CD1c-positive myeloid dendritic cell (primary cell): ENCODE data around the gene PAM.

Source experiments
- DNase-seq: peaks from one replicate; pipeline ENCODE4 v3.0.0-alpha.2; 2016; ENCODE audit errors: extremely low spot score

Gene PAM

GRCh38 chr5:102813740-102814139 is 58.6 kb downstream of the PAM start:
- DNase-seq: no peak

GRCh38 chr5:102815084-102815483 is 60.0 kb downstream of the PAM start:
- DNase-seq: peak; percentile 6

- peak; percentile 41 for DNase-seq
Measured at GRCh38 chr5:102815540-102816332, 60.6 kb downstream of the PAM start.

- DNase-seq: no peak
Measured at GRCh38 chr5:102818345-102818744, 63.2 kb downstream of the PAM start.

GRCh38 chr5:102818934-102819333 is 63.8 kb downstream of the PAM start:
- no peak for DNase-seq

GRCh38 chr5:102819634-102820033 is 64.5 kb downstream of the PAM start:
- DNase-seq: no peak

- DNase-seq: no peak
Measured at GRCh38 chr5:102823441-102823874, 68.4 kb downstream of the PAM start.

GRCh38 chr5:102826629-102827028 is 71.5 kb downstream of the PAM start:
- DNase-seq: no peak

- no peak for DNase-seq
Measured at GRCh38 chr5:102830241-102830640, 75.1 kb downstream of the PAM start.

- no peak for DNase-seq
Measured at GRCh38 chr5:102832445-102832844, 77.3 kb downstream of the PAM start.

- DNase-seq: no peak
Measured at GRCh38 chr5:102833146-102833545, 78.0 kb downstream of the PAM start.

GRCh38 chr5:102834438-102834964 is 79.4 kb downstream of the PAM start:
- DNase-seq: no peak

GRCh38 chr5:102835717-102836116 is 80.6 kb downstream of the PAM start:
- DNase-seq: no peak

GRCh38 chr5:102841021-102841420 is 85.9 kb downstream of the PAM start:
- DNase-seq: no peak

- no peak for DNase-seq
Measured at GRCh38 chr5:102843997-102844396, 88.9 kb downstream of the PAM start.

GRCh38 chr5:102845041-102845440 is 89.9 kb downstream of the PAM start:
- no peak for DNase-seq

- DNase-seq: no peak
Measured at GRCh38 chr5:102850503-102850902, 95.4 kb downstream of the PAM start.

GRCh38 chr5:102853680-102854079 is 98.6 kb downstream of the PAM start:
- DNase-seq: no peak

- DNase-seq: peak; percentile 52
Measured at GRCh38 chr5:102855681-102856388, 100.7 kb downstream of the PAM start.

GRCh38 chr5:102856389-102856777 is 101.3 kb downstream of the PAM start:
- DNase-seq: no peak

- DNase-seq: no peak
Measured at GRCh38 chr5:102857076-102857818, 102.1 kb downstream of the PAM start.

- DNase-seq: no peak
Measured at GRCh38 chr5:102858221-102858620, 103.1 kb downstream of the PAM start.
